ENCODE results near the gene IMMP2L.

GRCh38 chr7:110909117-110909516, 653.2 kb downstream of the IMMP2L start:
- TF ChIP-seq EZH2 (IDR thresholded peaks at IDR 0.05) (no peak), EZH2phosphoT487 (IDR thresholded peaks at IDR 0.05) (no peak)
- TF ChIP-seq, protein P1, sequence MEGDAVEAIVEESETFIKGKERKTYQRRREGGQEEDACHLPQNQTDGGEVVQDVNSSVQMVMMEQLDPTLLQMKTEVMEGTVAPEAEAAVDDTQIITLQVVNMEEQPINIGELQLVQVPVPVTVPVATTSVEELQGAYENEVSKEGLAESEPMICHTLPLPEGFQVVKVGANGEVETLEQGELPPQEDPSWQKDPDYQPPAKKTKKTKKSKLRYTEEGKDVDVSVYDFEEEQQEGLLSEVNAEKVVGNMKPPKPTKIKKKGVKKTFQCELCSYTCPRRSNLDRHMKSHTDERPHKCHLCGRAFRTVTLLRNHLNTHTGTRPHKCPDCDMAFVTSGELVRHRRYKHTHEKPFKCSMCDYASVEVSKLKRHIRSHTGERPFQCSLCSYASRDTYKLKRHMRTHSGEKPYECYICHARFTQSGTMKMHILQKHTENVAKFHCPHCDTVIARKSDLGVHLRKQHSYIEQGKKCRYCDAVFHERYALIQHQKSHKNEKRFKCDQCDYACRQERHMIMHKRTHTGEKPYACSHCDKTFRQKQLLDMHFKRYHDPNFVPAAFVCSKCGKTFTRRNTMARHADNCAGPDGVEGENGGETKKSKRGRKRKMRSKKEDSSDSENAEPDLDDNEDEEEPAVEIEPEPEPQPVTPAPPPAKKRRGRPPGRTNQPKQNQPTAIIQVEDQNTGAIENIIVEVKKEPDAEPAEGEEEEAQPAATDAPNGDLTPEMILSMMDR (IDR thresholded peaks at IDR 0.05) = no peak
